ENCODE results near the gene ADGRG3. TPM values are rescaled to one million over a fixed set of nuclear protein-coding genes. Genes with fewer than 3 reads are reported as not detected.

ADGRG3 gene
- total RNA-seq, 1 experiment from 2014 or later = not detected

DNA sequence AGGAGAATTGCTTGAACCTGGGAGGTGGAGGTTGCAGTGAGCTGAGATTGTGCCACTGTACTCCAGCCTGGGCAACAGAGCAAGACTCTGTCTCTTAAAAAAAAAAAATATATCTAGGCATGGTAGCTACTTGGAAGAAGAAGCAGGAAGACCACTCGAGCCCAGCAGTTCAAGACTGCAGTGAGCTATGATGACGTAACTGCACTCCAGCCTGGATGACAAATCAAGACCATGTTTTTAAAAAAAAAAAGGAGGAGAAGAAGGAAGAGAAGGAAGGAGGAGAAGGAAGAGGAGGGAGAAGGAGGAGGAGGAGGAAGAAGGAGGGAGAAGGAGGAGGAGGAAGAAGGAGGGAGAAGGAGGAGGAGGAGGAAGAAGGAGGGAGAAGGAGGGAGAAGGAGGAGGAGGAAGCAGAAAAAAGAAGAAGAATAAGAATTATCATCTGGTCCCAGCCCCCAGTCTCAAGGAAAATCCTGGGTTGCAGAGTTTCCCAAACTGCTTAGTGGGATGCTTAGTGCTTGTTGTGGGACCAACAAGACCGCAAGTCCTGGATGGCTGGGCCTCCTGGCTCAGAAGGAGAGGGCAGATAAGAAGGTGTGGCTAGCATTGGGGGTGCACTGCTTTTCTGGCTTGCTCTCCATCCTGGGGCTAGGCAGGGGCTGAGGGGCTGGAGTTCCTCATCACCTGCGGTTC is 22.8 kb downstream of the ADGRG3 start:
- BruUV-seq (replicated peaks) = no TSS peak
- POLR2A ChIA-PET = interaction anchor here (0.6 kb wide), 1 partner anchor 171 kb away, joined by 3 read pairs; no protein-coding TSS in a partner anchor
- Histone ChIP-seq H3K79me2 (ENCODE audit: insufficient read depth, low read length) (no peaks in the 10 kb centered on the region), H4K20me1 (ENCODE audit: insufficient read depth) (no peaks in the 10 kb centered on the region), H3K36me3 (ENCODE audit: control insufficient read depth in 1 of 2, insufficient read depth in 2 of 2, low read length in 2 of 2) (no peaks in the 10 kb centered on the region), H3K4me3 (replicated peaks in 1 of 2; ENCODE audit: low read depth in 1 of 2, low read length in 2 of 2) (no peak overlapping the region), H3K27me3 (ENCODE audit: insufficient read depth, low read length) (no peaks in the 10 kb centered on the region), H3K27ac (ENCODE audit: low read depth, low read length) (no peak overlapping the region), H3K4me1 (ENCODE audit: control insufficient read depth in 1 of 2, insufficient read depth in 2 of 2, low read length in 2 of 2) (peaks cover 0 to 4% of the 10 kb centered on the region in 2 experiments; a peak in 1 of 4 replicates), H2AFZ (ENCODE audit: low read depth, low read length, poor library complexity, severe bottlenecking) (no peak overlapping the region), H3K9me3 (ENCODE audit: control insufficient read depth in 1 of 2, insufficient read depth in 1 of 2, low read depth in 1 of 2, low read length in 2 of 2) (no peaks in the 10 kb centered on the region), H3K9ac (ENCODE audit: low read length) (no peak overlapping the region), H3K9me2 (ENCODE audit: insufficient read depth) (no peaks in the 10 kb centered on the region), H3K4me2 (ENCODE audit: low read length) (no peak overlapping the region)
- intact Hi-C loops (cut with micrococcal nuclease) = no loop called here
- TF ChIP-seq TCF7L2 (IDR thresholded peaks at IDR 0.05; ENCODE audit: borderline replicate concordance, extremely low read depth, insufficient read depth, insufficient read length) = no peak
- no peak for TF ChIP-seq SIN3A (IDR thresholded peaks at IDR 0.05; ENCODE audit: low read depth)
- no peak for TF ChIP-seq EZH2 (IDR thresholded peaks at IDR 0.05)
- TF ChIP-seq, protein P1, sequence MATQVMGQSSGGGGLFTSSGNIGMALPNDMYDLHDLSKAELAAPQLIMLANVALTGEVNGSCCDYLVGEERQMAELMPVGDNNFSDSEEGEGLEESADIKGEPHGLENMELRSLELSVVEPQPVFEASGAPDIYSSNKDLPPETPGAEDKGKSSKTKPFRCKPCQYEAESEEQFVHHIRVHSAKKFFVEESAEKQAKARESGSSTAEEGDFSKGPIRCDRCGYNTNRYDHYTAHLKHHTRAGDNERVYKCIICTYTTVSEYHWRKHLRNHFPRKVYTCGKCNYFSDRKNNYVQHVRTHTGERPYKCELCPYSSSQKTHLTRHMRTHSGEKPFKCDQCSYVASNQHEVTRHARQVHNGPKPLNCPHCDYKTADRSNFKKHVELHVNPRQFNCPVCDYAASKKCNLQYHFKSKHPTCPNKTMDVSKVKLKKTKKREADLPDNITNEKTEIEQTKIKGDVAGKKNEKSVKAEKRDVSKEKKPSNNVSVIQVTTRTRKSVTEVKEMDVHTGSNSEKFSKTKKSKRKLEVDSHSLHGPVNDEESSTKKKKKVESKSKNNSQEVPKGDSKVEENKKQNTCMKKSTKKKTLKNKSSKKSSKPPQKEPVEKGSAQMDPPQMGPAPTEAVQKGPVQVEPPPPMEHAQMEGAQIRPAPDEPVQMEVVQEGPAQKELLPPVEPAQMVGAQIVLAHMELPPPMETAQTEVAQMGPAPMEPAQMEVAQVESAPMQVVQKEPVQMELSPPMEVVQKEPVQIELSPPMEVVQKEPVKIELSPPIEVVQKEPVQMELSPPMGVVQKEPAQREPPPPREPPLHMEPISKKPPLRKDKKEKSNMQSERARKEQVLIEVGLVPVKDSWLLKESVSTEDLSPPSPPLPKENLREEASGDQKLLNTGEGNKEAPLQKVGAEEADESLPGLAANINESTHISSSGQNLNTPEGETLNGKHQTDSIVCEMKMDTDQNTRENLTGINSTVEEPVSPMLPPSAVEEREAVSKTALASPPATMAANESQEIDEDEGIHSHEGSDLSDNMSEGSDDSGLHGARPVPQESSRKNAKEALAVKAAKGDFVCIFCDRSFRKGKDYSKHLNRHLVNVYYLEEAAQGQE (IDR thresholded peaks at IDR 0.05; ENCODE audit: low read depth) = no peak
- TF ChIP-seq CBX3 (IDR thresholded peaks at IDR 0.05; ENCODE audit: low read depth) = no peak
- no peak for TF ChIP-seq ZNF274 (IDR thresholded peaks at IDR 0.05; ENCODE audit: low read depth, low read length)
- TF ChIP-seq RAD21 (IDR thresholded peaks at IDR 0.05; ENCODE audit: low read depth) = no peak
- no peak for TF ChIP-seq CEBPB (IDR thresholded peaks at IDR 0.05; ENCODE audit: low read depth)
- TF ChIP-seq ATF3 (IDR thresholded peaks at IDR 0.05) = no peak
- no peak for TF ChIP-seq CTCF (IDR thresholded peaks at IDR 0.05 in 2 of 3, conservative IDR thresholded peaks at IDR 0.05 in 1 of 3; ENCODE audit: borderline replicate concordance in 1 of 3, insufficient read depth in 1 of 3, low read depth in 2 of 3, low read length in 2 of 3)
- no peak for TF ChIP-seq SRF (IDR thresholded peaks at IDR 0.05; ENCODE audit: low read depth)
- no peak for TF ChIP-seq EZH2phosphoT487 (IDR thresholded peaks at IDR 0.05; ENCODE audit: borderline replicate concordance)
- no peak for TF ChIP-seq SP1 (IDR thresholded peaks at IDR 0.05; ENCODE audit: low read depth)
- TF ChIP-seq EGR1 (IDR thresholded peaks at IDR 0.05; ENCODE audit: low read depth) = no peak
- TF ChIP-seq, protein P2, sequence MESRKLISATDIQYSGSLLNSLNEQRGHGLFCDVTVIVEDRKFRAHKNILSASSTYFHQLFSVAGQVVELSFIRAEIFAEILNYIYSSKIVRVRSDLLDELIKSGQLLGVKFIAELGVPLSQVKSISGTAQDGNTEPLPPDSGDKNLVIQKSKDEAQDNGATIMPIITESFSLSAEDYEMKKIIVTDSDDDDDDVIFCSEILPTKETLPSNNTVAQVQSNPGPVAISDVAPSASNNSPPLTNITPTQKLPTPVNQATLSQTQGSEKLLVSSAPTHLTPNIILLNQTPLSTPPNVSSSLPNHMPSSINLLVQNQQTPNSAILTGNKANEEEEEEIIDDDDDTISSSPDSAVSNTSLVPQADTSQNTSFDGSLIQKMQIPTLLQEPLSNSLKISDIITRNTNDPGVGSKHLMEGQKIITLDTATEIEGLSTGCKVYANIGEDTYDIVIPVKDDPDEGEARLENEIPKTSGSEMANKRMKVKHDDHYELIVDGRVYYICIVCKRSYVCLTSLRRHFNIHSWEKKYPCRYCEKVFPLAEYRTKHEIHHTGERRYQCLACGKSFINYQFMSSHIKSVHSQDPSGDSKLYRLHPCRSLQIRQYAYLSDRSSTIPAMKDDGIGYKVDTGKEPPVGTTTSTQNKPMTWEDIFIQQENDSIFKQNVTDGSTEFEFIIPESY (IDR thresholded peaks at IDR 0.05; ENCODE audit: extremely low read depth, insufficient replicate concordance, low read length) = no peak
- TF ChIP-seq POLR2A (IDR thresholded peaks at IDR 0.05; ENCODE audit: borderline replicate concordance, extremely low read depth, insufficient read depth, insufficient read length) = no peak
- no peak for TF ChIP-seq YY1 (IDR thresholded peaks at IDR 0.05; ENCODE audit: extremely low read depth, insufficient replicate concordance, low read depth, low read length)
- TF ChIP-seq ZFX (IDR thresholded peaks at IDR 0.05) = no peak
- RAD21 ChIA-PET (ENCODE audit: low non-redundant PET in 1 of 2, low total read pairs in 2 of 2, uncharacterized antibody in 2 of 2, unreplicated experiment in 2 of 2) = no interaction called here
- CTCF ChIA-PET = no interaction called here
- no peak for ATAC-seq
- DNase-seq (ENCODE audit: low read depth, low spot score) = no peak

Data from HCT116 (cell line).